ENCODE data around the gene SIRT5.

The SIRT5 gene

GRCh38 chr6:13575377-13575775, 975 bp downstream of the SIRT5 start:
- peaks cover 15% of the 10 kb centered on the region for H3K4me1 ChIP-seq (ENCODE audit: insufficient read depth, low read length, poor library complexity, severe bottlenecking)

GRCh38 chr6:13576017-13576416, 1.6 kb downstream of the SIRT5 start:
- H4K20me1 ChIP-seq (ENCODE audit: insufficient read depth, low read length, poor library complexity, severe bottlenecking), result no peaks in the 10 kb centered on the region
- no peaks in the 10 kb centered on the region for H3K9me3 ChIP-seq (ENCODE audit: insufficient read depth, low read depth, low read length)
- peak overlapping the region; percentile 62 for H3K4me2 ChIP-seq (ENCODE audit: low read depth, low read length, poor library complexity, severe bottlenecking)
- no peak for TF ChIP-seq EZH2phosphoT487 (IDR thresholded peaks at IDR 0.05; ENCODE audit: borderline replicate concordance)
- no peak for TF ChIP-seq CTCF (conservative IDR thresholded peaks at IDR 0.05; ENCODE audit: low read length)
- H3K9ac ChIP-seq (ENCODE audit: low read depth, low read length, poor library complexity, severe bottlenecking), result no peak overlapping the region
- no peak overlapping the region for H2AFZ ChIP-seq (ENCODE audit: low read length)
- no peaks in the 10 kb centered on the region for H3F3A ChIP-seq (ENCODE audit: low read depth)
- H3K36me3 ChIP-seq (ENCODE audit: insufficient read depth, low read length), result no peaks in the 10 kb centered on the region
- peaks cover 17% of the 10 kb centered on the region for H3K79me2 ChIP-seq (ENCODE audit: insufficient read depth, low read length)
- peak overlapping the region; percentile 78 for H3K4me3 ChIP-seq (ENCODE audit: low read length, poor library complexity, severe bottlenecking)
- no peaks in the 10 kb centered on the region for H3K9me2 ChIP-seq (replicated peaks; ENCODE audit: low read depth, low read length)
- peaks cover 15% of the 10 kb centered on the region for H3K4me1 ChIP-seq (ENCODE audit: insufficient read depth, low read length, poor library complexity, severe bottlenecking)
- no peaks in the 10 kb centered on the region for H3K27me3 ChIP-seq (ENCODE audit: insufficient read depth, low read length, poor library complexity, severe bottlenecking)

More at GRCh38 chr6:13575377-13575775, 975 bp downstream of the SIRT5 start:
- Histone ChIP-seq H2AFZ (ENCODE audit: low read length) (no peak overlapping the region; the same call in 1 of the 2 replicates), H3K9ac (ENCODE audit: low read depth, low read length, poor library complexity, severe bottlenecking) (peak overlapping the region; percentile 89), H3F3A (ENCODE audit: low read depth) (no peaks in the 10 kb centered on the region), H3K4me2 (ENCODE audit: low read depth, low read length, poor library complexity, severe bottlenecking) (peak overlapping the region; percentile 68), H4K20me1 (ENCODE audit: insufficient read depth, low read length, poor library complexity, severe bottlenecking) (no peaks in the 10 kb centered on the region), H3K9me3 (ENCODE audit: insufficient read depth, low read depth, low read length) (no peaks in the 10 kb centered on the region), H3K36me3 (ENCODE audit: insufficient read depth, low read length) (no peaks in the 10 kb centered on the region), H3K4me3 (ENCODE audit: low read length, poor library complexity, severe bottlenecking) (peak overlapping the region; percentile 78), H3K79me2 (ENCODE audit: insufficient read depth, low read length) (peaks cover 17% of the 10 kb centered on the region), H3K27me3 (ENCODE audit: insufficient read depth, low read length, poor library complexity, severe bottlenecking) (no peaks in the 10 kb centered on the region), H3K9me2 (replicated peaks; ENCODE audit: low read depth, low read length) (no peaks in the 10 kb centered on the region)
- TF ChIP-seq CTCF (conservative IDR thresholded peaks at IDR 0.05; ENCODE audit: low read length), result peak; percentile 74
- TF ChIP-seq EZH2phosphoT487 (IDR thresholded peaks at IDR 0.05; ENCODE audit: borderline replicate concordance), result no peak

- H2AFZ ChIP-seq (ENCODE audit: low read length), result no peak overlapping the region
- no peaks in the 10 kb centered on the region for H3F3A ChIP-seq (ENCODE audit: low read depth)
- H3K4me1 ChIP-seq (ENCODE audit: insufficient read depth, low read length, poor library complexity, severe bottlenecking), result peaks cover 15% of the 10 kb centered on the region
These were observed 3.5 kb downstream of the SIRT5 start for GRCh38 chr6:13577926-13578325.

More at GRCh38 chr6:13577926-13578325, 3.5 kb downstream of the SIRT5 start:
- no peak overlapping the region for H3K4me2 ChIP-seq (ENCODE audit: low read depth, low read length, poor library complexity, severe bottlenecking)
- no peaks in the 10 kb centered on the region for H4K20me1 ChIP-seq (ENCODE audit: insufficient read depth, low read length, poor library complexity, severe bottlenecking)
- no peak overlapping the region for H3K9ac ChIP-seq (ENCODE audit: low read depth, low read length, poor library complexity, severe bottlenecking)
- H3K36me3 ChIP-seq (ENCODE audit: insufficient read depth, low read length), result no peaks in the 10 kb centered on the region
- no peak overlapping the region for H3K4me3 ChIP-seq (ENCODE audit: low read length, poor library complexity, severe bottlenecking)
- H3K9me2 ChIP-seq (replicated peaks; ENCODE audit: low read depth, low read length), result no peaks in the 10 kb centered on the region
- H3K27me3 ChIP-seq (ENCODE audit: insufficient read depth, low read length, poor library complexity, severe bottlenecking), result no peaks in the 10 kb centered on the region
- TF ChIP-seq EZH2phosphoT487 (IDR thresholded peaks at IDR 0.05; ENCODE audit: borderline replicate concordance) (no peak), CTCF (conservative IDR thresholded peaks at IDR 0.05; ENCODE audit: low read length) (no peak)
- H3K79me2 ChIP-seq (ENCODE audit: insufficient read depth, low read length), result peaks cover 17% of the 10 kb centered on the region
- no peaks in the 10 kb centered on the region for H3K9me3 ChIP-seq (ENCODE audit: insufficient read depth, low read depth, low read length)
